Activated T-helper 17 cell treated with anti-CD3 and anti-CD28 coated beads, Interleukin-2, amount 50 U/mL, for 72 hours (primary cell): ENCODE measurements around the gene SNCG. TPM values are rescaled to one million over a fixed set of nuclear protein-coding genes. Genes with fewer than 3 reads are reported as not detected.
"Not testable (repeated sequence)": the region's sequence is repeated elsewhere in the genome, so short reads cannot be mapped to it uniquely, and the experiment has no call there.

Experiments used
- ATAC-seq: fragments of 150-1000 bp; cut with Tn5 transposase; replicated peaks from 2 replicates; pipeline ENCODE4 v1.10.0; 2021; ENCODE audit warnings: mild to moderate bottlenecking, moderate library complexity
- H3K27ac Mint-ChIP-seq: one replicate; pipeline ENCODE4 v1.8.0; 2022; ENCODE audit warnings: mixed read lengths
- H3K27me3 Mint-ChIP-seq: one replicate; pipeline ENCODE4 v1.8.0; 2022; ENCODE audit warnings: mixed read lengths
- H3K36me3 Mint-ChIP-seq: one replicate; pipeline ENCODE4 v1.8.0; 2022; ENCODE audit warnings: low read depth, mild to moderate bottlenecking, mixed read lengths
- H3K4me1 Mint-ChIP-seq: one replicate; pipeline ENCODE4 v1.8.0; 2022; ENCODE audit warnings: mixed read lengths
- H3K4me3 Mint-ChIP-seq: one replicate; pipeline ENCODE4 v1.8.0; 2022; ENCODE audit warnings: mild to moderate bottlenecking, mixed read lengths
- H3K9me3 Mint-ChIP-seq: one replicate; pipeline ENCODE4 v1.8.0; 2022; ENCODE audit warnings: mixed read lengths
- total RNA-seq, 2 donors: library from RNA; stranded (reverse); gene quantifications; one replicate each; pipeline ENCODE4 v1.2.3, GENCODE V29; 2022

Gene SNCG
- total RNA-seq, 2 donors from 2014 or later, result not detected

GRCh38 chr10:86999802-87000403, 41.5 kb downstream of the SNCG start:
- not testable (repeated sequence) for H3K9me3 Mint-ChIP-seq, H3K4me1 Mint-ChIP-seq, ATAC-seq, H3K4me3 Mint-ChIP-seq, H3K36me3 Mint-ChIP-seq, H3K27ac Mint-ChIP-seq, H3K27me3 Mint-ChIP-seq

- no peak overlapping the region for H3K4me3 Mint-ChIP-seq
- ATAC-seq, result no peak
- peaks cover 3% of the 10 kb centered on the region for H3K27me3 Mint-ChIP-seq
- H3K9me3 Mint-ChIP-seq, result no peaks in the 10 kb centered on the region
- H3K4me1 Mint-ChIP-seq, result no peaks in the 10 kb centered on the region
- no peaks in the 10 kb centered on the region for H3K36me3 Mint-ChIP-seq
- no peak overlapping the region for H3K27ac Mint-ChIP-seq
Measured at GRCh38 chr10:87000491-87000890, 42.1 kb downstream of the SNCG start.

GRCh38 chr10:87007124-87007523, 48.7 kb downstream of the SNCG start:
- not testable (repeated sequence) for H3K36me3 Mint-ChIP-seq, ATAC-seq, H3K27me3 Mint-ChIP-seq, H3K27ac Mint-ChIP-seq, H3K4me1 Mint-ChIP-seq, H3K9me3 Mint-ChIP-seq, H3K4me3 Mint-ChIP-seq

- not testable (repeated sequence) for H3K27ac Mint-ChIP-seq, ATAC-seq, H3K27me3 Mint-ChIP-seq, H3K9me3 Mint-ChIP-seq, H3K4me3 Mint-ChIP-seq, H3K36me3 Mint-ChIP-seq, H3K4me1 Mint-ChIP-seq
Measured at GRCh38 chr10:87007674-87008073, 49.3 kb downstream of the SNCG start.

- H3K36me3 Mint-ChIP-seq, H3K4me3 Mint-ChIP-seq, H3K4me1 Mint-ChIP-seq, ATAC-seq, H3K27ac Mint-ChIP-seq, H3K27me3 Mint-ChIP-seq, H3K9me3 Mint-ChIP-seq: not testable (repeated sequence)
Measured at GRCh38 chr10:87008303-87008702, 49.9 kb downstream of the SNCG start.

- H3K27ac Mint-ChIP-seq, ATAC-seq, H3K4me3 Mint-ChIP-seq, H3K9me3 Mint-ChIP-seq, H3K36me3 Mint-ChIP-seq, H3K4me1 Mint-ChIP-seq, H3K27me3 Mint-ChIP-seq: not testable (repeated sequence)
Measured at GRCh38 chr10:87009134-87009696, 50.8 kb downstream of the SNCG start.

Other genes with a start within 250 kb of the SNCG start
- 10 to 100 TPM; 11.1 to 14.4 TPM for gene BMPR1A, start 202.0 kb upstream of the SNCG start, total RNA-seq
- under 1 TPM in 1 of 2 donors, not detected in 1; 0.98 TPM for gene MMRN2, start 984 bp upstream of the SNCG start, total RNA-seq
- gene ADIRF, start 9.9 kb downstream of the SNCG start, total RNA-seq, result not detected
- not detected for gene FAM25A, start 61.7 kb downstream of the SNCG start, total RNA-seq
- 100 to 1,000 TPM; 134 to 176 TPM for gene GLUD1, start 136.2 kb downstream of the SNCG start, total RNA-seq
- 10 to 100 TPM; 27.6 to 41.5 TPM for gene SHLD2, start 136.6 kb downstream of the SNCG start, total RNA-seq